Epidermal melanocyte (primary cell): Measurements from ENCODE around the gene WDFY1.
"Not testable (repeated sequence)": the region's sequence is repeated elsewhere in the genome, so short reads cannot be mapped to it uniquely, and the experiment has no call there.

Source experiments
- DNase-seq: peaks from one replicate; pipeline ENCODE4 v3.0.0; 2011; ENCODE audit warnings: low spot score; ENCODE audit not compliant: insufficient read length

Gene WDFY1

DNA sequence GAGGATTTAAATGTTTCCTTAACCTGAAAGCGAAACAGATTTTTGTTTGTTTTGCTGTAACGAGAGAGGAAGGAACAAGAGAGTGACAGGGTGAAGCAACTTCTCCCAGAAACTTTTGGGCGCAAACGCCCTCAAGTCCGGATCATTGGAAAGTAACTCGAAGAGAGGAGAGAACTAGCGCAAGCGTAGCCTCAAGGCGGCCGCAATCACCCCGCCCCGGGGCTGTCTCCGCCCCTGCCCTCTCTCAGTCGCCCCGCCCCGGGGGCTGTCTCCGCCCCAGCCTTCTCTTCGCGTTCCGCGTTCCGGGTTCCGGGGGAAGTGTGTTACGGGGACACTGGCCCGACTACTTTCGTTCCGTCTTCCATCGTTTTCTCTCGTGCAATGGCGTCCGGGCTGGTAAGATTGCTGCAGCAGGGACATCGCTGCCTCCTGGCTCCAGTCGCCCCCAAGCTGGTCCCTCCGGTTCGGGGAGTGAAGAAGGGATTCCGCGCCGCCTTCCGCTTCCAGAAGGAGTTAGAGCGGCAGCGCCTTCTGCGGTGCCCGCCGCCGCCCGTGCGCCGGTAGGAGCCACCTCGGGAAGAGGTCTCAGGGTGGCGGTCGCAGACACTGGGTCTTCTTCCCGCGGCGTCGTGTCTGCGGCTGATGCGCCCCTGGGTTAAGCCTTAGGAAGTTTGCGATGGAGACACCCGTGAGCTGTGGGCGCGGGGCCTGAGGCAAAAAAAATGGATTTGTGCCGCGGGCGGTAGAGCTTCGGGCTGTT, 12.1 kb upstream of the WDFY1 start, which contains the start of gene MRPL44:
MRPL44 (plus strand) TSS at position 372 of the 760 bp plus-strand sequence; CDS start at position 382, 10 bp downstream.
- peak; percentile 72 for DNase-seq

DNA sequence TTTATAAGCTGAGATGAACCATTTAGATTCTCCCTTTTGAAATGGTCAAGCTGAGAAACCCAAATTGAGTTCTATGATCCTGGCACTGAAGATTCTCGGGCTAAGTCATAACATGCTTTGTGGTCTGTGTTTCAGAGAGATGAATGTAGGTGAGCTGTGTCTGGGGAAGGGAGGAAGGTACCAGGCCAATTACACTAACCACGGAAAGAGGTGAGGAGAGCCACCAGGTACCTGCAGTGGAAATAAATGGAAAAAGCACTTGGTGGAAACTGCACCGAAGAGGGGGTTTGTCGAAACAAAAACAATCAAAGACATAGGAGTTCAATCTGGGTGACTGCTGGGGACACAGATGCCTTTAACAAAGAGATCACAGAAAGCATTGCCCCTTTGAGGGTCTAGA, 11.2 kb upstream of the WDFY1 start:
- DNase-seq: no peak

DNA sequence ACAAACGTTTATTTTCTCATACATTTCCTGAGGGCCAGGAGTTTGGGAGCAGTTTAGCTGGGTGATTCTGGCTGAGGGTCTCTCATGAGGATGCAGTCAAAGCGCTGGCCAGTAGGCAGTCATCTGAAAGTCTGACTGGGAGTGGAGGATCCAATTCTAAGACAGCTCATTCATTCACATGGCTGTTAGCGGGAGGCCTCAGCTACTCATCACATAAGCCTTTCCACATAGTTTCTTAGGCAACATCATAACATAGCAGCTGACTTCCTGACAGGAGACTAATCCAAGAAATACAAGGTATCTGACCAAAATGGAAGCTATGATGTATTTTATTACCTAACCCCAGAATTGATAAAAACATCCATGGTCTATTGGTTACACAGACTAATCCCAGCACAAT, 9.3 kb upstream of the WDFY1 start:
- no peak for DNase-seq

DNA sequence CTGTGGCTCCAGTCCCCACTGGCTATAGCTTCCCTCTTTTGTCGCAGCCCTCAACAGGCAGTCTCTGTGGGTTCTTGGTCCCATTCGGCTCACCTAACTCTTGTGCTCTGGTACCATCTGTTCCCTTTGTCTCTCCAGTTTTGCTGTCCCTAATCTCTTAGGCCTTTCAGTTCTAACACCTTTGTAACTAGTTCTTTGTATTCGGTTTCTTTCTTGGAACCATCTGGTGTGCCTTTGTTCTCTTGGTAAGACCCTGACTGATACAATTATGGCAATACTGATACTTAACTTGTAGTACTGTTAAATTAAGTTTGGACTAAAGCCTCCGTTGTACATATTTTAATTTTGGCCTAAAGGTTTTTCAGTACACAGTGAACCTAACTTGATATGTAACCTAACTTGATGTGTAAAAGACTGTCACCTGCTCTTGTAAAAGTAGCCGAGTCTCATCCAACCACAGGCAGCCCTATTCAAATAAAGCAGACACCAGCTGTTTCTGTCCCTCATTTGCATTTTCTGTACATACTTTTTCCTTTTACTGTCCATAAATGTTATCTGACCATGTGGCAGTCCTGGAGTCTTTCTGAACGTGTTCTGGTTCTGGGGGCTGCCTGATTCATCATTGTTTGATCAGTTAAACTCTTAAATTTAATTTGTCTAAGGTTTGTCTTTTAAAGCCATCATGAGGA, 7.3 kb upstream of the WDFY1 start:
- DNase-seq: no peak

DNA sequence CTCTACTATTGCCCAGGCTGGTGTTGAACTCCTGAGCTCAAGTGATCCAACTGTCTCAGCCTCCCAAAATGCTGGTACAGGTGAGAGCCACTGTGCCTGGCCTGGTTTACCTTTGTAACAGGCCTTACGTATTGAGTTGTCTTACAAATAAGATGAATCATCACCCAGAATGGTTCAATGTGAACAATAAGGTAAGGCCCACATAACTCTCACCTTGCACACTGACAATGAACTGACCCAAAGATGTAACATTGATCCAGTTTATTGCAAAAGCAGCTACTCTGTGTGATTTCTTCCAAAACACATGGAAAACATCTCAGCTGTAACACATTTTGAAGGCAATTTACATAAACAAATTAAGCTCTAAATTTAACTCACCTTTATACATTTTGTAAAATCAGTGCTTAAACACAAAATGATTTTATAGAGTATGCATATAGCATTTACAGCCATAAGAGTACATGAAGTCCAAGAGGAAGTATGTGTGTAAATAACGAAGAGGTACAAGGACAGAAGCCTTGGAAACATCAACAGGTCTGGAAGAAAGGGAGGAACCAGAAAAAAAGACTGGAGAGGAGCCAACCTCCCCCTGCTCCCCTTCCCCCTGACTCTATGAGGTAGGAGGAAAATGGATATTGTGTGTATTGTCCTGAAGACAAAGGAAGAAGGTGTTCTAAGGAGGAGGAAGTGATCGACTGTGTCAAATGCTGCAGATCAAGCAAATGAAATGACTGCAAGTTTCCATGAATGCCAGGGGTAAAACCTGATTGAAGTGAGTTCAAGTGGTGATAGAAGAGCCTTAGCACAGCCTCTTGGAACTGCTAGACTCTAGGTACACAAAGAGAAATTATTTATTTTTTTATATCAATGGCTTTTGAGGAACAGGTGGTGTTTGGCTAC, 5.6 kb upstream of the WDFY1 start:
- no peak for DNase-seq

DNA sequence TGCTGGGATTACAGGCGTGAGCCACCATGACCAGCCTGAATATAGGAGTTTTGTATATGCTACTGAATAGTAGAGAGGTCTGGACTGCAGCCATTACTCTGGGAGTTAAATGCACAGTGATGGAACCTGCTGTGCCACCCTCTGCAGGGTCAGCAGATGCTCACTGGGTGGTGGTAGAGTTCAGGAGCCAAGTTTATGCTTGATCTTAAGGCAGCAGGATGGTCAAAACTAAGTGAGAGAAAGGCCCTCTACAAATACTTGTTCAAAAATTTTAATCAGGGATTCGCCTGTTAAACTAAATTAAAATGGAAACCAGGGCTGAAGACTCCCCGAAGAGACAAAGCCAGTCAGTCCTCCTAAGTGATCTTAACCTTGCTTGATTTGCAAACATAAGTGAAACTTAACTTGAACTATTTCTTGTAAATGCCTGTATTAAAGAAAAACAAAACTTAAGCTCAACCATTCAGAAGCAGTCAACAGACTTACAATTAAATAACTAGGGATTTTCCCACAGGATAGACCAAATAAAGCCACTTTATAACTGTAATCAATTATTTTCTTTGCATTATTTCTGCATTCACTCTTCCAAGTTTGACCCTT, 4.2 kb upstream of the WDFY1 start:
- DNase-seq: no peak

DNA sequence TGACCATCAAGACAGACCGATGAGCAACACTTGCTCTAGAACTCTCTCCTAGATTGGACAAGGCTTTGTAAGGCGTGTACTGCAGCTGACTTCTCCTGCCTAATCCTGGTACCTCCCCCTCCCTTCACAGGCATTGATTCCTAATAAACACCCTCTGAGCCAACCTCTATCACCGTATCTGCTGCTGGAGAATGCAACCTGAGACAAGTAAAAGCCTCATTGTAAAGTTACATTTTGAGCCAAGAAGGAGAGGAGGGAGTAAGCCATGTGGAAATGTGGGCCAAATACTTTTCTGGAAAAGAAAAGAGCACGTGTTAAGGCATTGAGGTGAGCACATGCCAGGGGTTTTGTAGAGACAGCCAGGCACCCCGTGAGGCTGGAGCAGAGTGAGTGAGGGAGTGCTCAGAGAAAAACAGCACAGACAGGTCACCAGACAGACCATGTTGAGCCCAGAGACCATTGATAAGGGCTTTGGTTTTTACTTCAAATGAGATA, 2.6 kb upstream of the WDFY1 start:
- DNase-seq: no peak

DNA sequence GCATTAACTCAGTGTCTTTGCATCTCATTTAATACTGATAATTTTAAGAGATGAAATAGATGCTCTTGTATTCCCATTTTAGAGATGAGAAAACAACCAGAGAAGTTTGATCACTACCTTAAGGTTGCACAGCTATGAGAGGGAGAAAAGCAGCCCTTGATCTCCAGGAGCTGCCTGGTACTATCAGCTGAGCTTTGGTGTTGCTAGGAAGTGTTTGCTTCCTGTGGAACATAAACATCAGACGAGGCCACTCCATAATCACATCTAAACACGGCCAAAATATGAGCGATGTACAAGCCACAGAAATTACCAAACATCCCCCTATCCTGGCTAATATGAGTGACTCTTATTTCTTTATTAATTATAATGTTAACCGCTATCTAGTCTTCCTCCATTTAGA, 620 bp upstream of the WDFY1 start:
- DNase-seq: no peak

DNA sequence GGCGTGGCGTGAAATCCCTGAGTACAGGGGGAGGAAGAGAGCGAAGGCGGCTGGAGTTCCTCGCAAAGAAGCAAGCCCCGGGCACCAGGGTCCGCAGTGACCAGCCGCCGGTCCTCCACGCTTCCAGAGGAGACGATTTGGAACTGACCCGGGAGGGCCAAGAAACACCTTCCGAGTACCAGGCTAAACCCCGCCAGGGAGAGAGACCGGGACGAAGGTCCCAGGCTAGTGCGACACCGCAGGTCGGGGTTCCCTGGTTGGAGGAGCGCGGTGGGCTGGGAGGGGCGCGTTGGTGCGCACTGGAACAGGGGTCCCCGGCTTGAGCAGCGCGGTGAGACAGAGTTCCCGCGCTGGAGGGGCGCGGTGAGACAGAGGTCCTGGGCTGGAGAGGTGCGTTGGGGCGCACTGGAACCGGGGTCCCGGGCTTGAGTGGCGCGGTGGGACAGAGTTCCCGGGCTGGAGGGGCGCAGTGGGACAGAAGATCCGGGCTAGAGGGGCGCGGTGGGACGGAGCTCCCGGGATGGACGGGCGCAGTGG, 901 bp downstream of the WDFY1 start:
- DNase-seq: no peak

DNA sequence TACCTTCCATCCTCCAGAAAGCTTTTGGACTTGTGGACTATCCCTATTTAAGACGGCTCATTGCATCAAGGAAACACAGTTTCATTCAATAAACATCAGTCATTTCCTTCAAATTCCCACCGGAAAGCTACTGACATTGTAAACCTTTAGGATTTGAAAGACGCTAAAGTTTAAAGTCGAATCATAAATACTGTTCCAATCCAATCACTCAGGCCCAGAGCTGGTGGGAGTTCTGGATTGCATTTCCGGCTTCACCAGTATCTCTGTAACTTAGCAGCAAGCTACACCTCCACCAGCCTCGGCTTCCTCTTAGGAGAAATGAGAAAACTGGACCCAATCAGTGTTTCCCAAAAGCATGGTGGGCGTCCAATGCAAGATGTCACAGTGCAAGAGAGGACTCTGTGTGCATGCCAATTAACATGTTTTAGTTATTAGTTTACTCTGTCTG, 1.6 kb downstream of the WDFY1 start:
- DNase-seq: peak; percentile 44

DNA sequence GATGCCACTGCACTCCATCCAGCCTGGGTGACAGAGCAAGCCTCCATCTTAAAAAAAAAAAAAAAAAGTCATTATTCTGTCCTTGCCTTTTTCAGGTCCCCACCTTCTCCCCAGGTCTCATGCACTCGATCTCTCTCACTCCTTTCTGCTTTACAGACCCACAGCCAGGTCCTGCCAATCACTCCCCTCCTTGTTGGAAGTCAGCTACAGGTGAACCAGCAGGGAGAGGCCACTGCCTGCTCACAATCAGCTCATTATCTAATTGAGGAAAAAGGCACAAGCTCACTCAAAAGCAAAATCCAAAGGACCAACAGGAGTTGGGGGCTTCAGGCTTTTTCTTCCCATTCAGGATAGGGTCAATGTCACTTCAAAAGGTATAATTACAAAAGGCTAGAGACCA, 2.0 kb downstream of the WDFY1 start:
- no peak for DNase-seq

DNA sequence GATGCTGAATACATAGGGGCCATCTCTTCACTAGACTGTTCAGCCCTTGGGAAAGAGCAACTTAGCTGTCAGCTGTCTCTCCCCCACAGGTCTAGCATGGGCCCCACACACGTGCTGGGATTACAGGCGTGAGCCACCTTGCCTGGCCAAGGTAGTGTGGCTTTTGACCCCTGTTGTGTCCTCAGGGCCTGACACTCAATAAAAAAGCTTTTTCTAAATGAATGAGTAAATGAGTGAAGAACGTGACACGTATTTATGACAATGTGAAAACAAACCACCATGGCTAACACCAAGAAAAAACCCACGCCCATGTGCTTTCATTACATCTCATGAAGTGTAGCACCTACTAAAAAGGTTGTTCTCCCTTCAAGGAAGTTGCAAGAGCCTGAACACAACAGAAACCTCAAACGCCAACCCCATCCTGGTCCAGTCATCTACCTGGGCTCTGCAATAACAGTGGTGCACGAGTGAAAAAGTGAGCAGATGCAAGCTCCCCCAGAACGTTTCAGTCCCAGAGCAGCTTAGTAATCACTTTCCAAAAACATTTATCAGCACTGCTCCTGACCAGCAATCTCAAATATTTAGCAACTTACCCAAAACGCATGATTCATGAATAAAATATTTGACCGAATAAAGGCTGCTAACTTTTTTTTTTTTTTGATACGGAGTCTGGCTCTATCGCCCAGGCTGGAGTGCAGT, 3.4 kb downstream of the WDFY1 start:
- no peak for DNase-seq

DNA sequence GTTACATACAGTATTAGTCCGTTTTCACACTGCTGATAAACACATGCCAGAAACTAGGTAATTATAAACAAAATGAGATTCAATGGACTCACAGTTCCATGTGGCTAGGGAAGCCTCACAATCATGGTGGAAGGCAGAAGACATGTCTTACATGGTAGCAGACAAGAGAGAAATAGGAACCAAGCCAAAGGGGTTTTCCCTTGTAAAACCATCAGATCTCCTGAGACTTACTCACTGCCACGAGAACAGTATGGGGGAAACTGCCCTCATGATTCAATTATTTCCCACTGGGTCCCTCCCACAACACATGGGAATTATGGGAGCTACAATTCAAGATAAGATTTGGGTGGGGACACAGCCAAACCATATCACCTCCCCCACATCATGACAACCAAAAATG, 5.7 kb downstream of the WDFY1 start:
- not testable (repeated sequence) for DNase-seq

DNA sequence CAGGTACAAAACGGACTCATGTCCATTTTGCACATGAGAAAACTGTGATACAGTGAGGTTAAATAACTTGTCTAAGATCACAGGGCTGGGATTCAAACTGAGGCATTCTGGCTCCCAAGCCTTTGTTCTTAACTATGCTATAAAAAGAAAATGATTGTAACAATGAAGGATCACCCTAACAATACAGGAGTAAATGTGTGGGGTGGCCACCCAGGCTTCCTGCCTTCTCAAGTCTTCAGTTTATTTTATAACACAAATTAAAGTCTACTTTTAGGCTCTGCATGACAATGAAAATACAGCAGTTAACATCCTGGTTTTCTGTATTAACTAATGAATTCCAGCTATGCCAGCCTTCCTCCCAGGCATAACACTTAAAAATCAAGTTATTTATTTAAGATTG, 7.6 kb downstream of the WDFY1 start:
- DNase-seq: no peak

DNA sequence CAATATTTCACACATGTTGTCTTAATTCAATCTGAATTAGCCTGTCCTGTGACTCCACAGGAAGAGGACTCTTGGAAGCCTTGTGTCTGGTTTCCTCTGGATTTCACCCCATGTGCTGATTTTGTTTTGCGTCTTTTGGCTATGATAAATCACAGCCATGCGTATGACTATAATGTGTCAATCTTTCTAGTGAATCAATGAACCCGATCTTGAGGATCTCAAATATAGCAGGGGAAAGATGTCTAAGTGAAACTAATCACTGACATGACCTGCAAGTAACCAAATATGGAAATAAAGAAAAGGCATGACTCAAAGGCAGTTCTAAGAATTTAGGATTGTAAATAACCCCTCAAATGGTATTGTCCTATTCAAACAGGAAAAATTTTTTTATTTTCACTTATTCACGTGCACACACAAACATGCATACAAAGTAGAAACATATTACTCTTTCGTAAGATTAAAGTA, 8.2 kb downstream of the WDFY1 start:
- DNase-seq: no peak

DNA sequence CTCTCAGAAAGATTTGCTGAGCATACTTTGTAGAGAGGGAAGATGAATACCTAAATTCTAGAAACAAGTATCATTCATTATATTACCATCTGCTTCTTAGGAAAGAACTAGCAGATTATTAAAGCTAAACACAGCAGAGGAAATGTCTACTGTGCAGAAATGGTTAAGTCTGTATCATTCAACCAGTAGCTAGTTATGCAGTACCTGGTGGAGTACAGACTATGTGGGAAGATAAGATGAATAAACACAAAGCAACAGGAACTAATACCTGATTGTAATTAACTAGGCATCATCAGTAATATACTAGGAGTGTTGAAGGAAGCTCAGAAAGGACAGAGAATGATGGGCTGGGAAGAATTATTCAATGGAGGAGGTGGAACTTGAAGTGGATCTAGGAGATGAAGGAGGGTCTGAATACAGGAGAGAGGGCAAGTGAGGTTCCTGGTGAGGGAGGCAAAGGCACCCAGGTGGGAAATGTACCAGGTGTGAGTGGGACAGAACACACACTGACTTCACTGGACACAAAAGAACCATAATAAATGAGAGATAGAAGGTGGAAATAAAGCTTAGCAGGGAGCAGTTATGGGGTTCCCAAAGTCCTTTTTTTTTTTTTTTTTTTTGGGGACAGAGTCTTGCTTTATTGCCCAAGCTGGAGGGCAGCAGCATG, 9.5 kb downstream of the WDFY1 start:
- no peak for DNase-seq

DNA sequence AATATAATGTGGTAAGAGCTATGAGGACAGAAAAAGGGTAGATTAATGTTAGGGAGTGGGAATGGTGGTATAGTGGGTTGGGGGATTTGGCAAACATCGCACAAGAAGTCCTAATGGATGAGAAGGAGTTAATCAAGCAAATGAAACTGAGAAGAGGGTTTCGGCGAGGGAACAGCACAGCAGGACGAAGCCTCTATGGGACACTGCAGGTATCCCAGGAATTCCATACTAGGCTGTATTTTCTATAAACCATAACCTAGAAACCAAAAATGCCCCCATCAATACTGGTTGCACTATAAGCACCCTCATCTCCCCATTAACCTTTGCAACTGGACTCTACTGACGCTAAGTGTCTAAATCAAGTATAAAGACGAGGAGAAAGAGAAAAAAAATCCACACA, 10.3 kb downstream of the WDFY1 start:
- no peak for DNase-seq

DNA sequence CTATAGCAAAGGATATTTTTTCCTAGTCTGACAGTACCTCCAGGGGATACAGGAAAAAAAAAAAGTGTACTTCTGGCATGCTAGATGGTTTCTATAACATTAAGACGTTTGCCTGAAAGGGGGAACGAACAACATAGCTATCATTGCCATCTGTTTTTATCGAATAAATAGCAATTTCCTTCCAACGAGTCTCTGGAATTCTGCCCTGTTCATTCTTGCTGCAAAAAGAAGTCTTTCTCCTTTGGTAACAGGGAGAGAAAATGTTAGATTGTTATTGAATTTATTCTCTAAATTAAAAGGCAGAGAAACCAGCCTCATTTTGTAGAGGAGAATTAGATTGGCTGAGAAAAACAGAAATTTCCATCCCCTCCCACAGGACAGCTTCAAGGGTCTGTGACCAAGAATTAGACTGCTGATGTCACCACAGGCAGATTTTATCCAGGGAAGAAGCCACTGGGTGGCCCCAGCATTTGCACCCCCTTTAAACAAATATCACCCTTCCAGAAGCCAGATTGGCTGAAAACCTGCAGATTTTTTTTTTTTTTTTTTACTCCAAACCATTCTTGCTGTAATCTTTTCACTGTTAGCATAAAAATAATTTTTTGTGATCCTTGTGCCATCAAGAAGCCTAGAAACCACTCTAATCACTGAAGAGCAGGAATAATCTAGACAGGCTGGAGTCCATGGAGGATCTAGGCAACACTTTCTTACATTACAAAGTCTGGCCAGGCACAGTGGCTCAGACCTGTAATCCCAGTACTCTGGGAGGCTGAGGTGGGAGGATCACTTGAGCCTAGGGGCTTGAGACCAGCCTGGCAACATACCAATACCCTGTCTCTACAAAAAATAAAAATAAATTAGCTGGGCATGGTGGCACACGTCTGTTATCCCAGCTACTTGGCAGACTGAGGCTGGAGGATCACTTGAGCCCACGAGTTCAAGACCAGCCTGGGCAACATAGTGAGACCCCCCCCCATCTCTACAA, 12.0 kb downstream of the WDFY1 start:
- no peak for DNase-seq
